Measurements from ENCODE around the gene IL37. TPM values are rescaled to one million over a fixed set of nuclear protein-coding genes. Genes with fewer than 3 reads are reported as not detected.
"Not testable (repeated sequence)": the region's sequence is repeated elsewhere in the genome, so short reads cannot be mapped to it uniquely, and the experiment has no call there.

The IL37 gene
- total RNA-seq, 1 experiment from 2014 or later: not detected

DNA sequence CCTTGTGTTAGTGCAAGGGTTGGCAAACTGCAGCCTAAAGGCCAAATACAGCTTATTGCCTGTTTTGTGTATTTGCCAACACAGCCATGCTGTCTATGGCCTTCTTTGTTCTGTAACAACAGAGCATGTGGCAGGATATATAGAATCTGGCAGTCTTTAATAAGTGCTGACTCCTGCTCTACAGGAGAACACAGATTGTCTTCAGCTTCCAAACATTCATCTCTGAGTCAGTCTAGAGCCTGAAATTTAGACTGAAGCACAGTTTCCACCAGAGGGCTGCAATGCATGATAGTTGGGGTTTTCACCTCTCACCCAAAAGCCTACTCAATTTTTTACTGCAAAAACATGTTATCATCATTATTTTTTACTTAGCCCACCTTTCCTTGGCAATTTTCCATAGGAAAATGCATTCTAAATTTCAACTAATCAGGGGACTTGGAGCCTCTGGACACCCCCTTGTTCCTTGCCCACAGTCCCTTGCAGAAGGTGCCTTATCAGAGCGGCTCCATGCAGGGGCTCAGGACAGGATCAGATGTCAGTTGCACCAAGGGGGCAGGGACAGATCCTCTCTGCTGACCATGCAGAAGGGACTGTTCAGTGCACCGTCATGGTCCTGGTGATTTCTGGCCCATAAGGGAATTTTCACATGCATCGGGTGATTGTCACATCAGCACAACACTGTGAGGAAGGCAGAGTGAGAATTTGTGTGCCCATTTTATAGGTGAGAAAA lies 12.4 kb downstream of the IL37 start:
- DNase-seq (ENCODE audit: low spot score): no peak

DNA sequence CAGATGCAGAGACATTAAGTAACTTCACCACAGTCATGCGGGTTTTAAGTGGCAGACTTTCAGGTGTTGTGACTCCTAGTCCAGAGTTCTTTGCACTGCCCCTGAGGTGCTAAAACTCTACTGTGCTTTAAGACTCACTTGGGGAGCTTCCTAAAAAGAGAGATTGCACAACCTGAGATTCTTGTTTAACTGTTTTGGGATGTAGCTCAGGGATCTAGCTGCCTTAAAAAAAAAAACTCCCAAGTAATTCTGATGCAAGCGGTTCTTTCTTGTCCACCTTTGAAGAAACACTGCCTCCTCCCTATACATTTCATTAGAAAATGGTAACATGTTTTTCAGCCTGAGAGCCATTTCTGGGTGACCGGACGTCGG lies 13.0 kb downstream of the IL37 start:
- no peak for DNase-seq (ENCODE audit: low spot score)

DNA sequence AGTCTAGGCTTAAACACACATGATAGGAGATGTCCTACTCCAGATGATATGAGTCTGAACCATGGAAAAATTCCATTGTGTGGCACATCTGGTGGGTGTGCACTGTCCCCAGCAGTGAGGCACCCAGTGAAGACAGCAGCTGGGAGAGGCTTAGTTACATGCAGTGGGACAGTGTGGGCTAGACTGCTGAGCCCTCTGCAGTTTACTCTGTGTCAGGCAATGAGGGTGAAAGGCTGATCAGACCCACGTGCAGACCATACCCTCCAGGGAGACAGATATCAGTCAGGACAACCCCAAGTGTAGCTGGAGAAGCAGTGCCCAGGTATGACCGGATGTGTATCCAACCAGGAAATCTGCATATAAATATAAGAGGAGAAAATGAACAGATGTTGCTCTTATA lies 13.4 kb downstream of the IL37 start:
- no peak for DNase-seq (ENCODE audit: low spot score)

DNA sequence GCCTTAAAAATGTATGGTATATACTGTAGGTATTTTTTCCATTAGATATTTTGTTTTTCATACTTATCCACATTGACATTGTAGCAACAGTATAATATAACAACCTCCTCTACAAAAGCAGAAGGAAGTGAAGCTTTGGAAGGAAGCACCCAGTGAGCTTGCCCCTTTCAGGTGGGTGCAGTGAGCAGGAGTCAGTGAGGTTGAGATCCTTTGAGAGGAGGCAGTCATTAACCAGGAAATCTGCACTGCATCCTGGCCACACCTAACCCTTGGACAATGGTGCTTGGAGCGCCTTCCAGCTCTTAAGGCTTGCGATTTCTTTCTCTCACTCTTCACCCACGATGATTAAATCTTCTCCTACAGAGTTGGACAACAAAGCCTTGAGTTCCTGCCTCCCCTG lies 13.9 kb downstream of the IL37 start:
- DNase-seq (ENCODE audit: low spot score): peak; percentile 70

DNA sequence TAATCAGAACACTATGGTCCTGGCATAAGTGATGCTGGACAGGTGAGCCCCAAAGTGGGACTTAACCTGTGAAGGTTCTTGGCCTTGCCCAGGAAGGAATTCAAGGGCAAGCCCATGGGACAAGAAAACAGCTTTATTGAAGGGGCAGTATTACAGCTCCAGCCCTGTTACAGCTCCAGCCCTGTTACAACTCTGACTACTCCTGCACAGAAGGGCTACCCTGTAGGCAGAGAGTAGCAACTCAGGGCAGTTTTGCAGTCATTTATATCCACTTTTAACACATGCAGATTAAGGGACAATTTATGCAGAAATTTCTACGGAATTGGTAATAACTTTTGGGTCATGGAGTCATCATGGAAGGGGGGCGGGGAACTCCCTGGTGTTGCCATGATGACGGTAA lies 15.7 kb downstream of the IL37 start:
- no peak for DNase-seq (ENCODE audit: low spot score)

DNA sequence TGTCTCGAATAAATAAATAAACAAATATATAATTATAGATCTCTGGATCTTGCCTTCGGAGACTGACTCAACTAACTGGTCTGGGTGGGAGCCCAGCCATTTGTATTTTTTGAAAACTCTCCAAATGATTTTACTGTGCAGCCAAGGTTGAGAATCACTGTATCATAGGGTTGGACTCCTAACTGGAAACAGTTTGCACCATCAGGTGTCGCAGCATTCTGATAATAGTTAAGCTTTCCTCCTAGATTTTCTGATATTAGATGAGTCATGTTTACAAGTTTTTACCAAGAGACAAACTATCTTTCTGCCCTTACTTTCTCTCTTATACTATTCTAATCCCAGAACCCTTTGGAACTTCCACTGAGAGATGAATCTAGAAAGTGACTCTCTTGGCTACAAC lies 16.8 kb downstream of the IL37 start:
- no peak for DNase-seq (ENCODE audit: low spot score)

DNA sequence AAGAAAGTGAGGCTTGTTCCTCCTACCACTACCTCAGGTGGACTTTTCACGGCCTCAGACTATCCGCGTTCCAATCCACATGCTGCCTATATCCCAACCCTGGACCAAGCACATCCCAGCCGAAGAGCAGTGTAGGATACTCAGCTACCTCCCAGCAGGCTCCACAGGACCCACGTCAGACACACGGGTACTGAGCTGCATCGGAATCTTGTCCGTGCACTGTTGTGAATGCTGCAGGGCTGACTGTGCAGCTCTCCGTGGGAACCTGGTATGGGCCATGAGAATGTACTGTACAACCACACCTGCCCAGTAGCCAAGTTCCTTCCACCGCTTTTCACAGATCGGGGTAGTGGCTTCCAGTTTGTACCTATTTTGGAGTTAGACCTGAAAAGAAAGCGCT lies 22.3 kb downstream of the IL37 start:
- no peak for DNase-seq (ENCODE audit: low spot score)

DNA sequence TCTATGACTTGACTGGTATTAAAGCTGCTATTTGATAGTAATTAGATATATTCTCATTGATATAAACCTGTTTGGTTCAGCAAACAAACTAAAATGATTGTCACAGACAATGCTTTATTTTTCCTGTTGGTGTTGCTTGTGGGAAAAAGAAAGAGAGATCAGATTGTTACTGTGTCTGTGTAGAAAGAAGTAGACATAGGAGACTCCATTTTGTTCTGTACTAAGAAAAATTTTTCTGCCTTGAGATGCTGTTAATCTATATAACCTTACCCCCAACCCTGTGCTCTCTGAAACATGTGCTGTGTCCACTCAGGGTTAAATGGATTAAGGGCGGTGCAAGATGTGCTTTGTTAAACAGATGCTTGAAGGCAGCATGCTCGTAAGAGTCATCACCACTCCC lies 23.2 kb downstream of the IL37 start:
- DNase-seq (ENCODE audit: low spot score): not testable (repeated sequence)

DNA sequence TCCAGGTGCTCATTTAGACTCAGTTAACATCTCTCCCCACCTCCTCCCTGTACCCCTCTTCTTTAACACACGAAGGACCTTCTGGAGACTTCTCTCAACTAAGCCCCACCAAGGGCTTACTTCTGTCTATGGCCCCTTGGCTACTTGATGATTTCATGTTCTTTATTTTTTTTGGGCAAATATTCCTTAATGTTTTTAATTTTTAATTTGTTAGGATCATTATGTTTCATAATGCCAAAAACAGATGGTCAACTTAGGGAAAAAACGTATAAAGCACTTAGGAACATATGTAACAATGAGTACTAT lies 25.9 kb downstream of the IL37 start:
- DNase-seq (ENCODE audit: low spot score): no peak

DNA sequence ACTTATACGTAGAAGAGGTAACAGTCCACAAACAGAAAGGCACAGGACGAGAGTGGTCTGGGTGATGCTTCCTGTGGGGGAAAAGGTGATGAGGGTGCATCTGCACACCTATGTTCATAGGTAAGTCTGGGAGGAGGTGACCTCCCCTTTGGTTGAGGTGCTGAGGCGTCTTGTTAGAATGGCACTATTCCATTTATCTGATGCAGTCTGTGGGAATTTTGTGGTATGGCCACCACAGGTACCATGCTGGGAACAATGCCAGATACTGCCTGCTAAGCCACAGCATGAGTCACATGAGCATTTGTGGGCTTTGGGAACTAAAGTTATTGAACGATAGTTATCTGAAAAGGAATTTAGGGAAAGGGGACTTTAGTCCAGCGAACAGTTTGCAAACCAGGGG lies 27.9 kb downstream of the IL37 start:
- peak; percentile 60 for DNase-seq (ENCODE audit: low spot score)

DNA sequence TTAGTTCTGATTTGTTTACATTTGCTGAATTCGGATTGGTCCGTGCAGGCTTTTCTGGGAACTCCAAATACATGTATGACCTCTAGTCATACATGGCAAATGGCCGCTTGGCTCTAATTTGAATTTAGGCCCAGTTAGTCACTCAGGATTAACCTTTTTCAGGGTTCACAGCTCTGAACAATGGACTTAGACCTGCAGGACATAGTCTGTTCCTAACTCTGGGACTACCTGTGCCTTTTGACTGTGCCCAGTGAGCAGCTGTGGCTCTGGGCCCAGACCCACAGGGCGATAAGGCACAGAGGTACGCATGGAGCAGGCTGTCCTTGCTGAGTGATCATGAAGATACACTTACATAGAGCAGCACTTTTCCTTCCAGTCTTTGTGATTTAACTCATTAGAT lies 28.5 kb downstream of the IL37 start:
- no peak for DNase-seq (ENCODE audit: low spot score)

DNA sequence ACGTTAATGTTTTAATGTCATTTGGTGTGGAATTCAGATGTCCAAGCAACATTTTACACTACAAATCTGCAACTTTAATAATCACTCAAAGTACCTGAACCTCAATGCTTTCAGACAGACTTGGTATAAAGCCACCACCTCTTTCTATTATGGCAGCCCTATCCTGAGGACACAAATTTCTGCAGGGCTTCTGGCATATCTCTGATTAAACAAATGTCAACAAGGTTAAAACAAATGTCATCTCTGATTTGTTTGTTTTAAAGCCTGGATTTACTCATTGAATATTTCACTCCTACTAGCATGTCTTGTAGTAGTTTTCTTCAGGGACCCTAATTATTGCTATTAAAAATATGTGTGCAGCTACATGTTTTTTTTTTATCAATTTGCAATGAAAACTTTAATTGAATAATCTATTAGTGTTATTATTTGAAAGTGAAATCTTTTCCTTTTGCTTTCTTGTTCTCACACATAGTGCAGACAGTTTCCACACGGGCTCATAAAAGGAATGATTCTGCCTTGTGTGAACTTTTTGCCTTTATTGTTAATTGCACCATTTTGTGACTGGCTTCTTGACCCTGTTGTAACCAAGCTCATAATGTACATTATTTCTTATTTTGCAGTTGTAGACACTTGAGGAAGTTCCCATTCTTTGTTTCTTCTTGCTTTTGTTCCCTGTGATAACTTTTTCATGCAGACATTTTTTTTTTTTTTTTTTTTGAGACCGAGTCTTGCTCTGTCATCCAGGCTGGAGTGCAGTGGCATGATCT lies 30.1 kb downstream of the IL37 start:
- no peak for DNase-seq (ENCODE audit: low spot score)

DNA sequence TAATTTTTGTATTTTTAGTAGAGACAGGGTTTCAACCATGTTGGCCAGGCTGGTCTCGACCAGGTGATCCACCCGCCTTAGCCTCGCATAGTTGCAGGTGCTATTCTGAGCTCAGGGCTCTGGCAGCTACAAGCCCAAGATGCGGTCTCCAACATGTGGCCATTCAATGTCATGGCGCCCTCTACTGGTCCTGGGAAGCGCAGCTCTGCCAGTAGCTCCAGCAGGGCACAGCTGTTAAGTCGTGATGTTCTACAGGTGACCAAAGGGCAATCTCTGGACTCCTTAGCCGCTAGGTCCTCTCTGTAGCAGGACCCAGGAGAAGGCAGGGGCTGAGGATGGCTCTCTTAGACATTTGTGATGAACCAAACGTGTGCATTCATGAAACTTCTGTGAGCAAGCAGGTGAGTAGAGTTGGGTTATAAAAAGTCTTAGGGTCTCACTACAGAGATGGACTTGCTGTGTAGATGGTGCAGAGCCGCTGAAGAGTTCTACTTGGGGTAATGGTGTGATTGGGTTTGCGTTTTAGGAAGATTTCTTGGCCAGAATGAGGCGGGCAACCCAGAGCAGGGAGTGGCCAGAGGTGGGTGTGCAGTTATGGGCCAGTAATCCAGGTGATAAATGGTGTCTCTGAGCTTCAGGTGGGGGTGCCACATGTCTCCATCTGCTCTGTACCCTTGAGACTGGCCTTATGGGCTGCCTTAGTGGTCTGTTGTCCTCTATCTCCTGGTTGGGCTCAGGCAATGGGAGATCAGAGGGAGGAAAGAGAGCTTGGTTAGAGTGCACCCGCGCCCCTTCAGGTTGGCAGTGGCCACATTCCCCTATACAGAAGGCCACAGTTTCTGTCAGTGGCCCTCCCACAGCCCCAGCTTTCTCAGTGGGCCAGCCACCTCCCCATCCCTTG lies 31.0 kb downstream of the IL37 start:
- DNase-seq (ENCODE audit: low spot score): peak; percentile 91

DNA sequence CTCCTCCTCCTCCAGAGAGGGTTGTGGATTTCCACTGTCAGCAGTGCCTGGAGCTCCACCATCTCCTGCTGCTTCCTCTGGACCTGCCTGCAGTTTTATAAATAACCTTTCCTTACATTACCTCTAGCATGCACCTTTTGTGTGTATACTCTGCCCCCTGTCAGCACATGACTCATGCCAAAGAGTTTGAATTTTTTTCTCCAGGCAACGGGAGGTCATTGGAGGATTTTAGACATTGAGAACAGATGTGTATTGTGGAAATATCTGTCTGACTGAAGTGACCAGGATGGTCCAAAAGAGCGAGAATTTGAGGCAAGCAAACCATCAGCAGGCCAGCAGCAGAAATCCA lies 31.7 kb downstream of the IL37 start:
- peak; percentile 35 for DNase-seq (ENCODE audit: low spot score)

DNA sequence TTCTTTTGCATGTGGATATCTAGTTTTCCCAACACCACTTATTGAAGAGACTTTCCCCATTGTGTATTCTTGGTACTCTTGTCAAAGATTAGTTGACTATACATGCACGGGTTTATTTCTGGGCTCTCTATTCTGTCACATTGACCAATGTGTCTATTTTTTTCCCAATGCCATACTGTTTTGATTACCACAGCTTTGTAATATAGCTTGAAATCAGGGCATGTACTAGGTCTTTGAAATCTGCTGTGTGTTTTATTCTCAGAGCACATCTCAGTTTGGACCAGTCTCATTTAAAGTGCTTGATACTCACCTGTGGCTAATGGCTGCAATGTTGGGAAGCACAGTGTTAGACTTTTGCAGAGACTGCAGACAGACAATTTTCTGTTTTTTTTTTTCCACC lies 34.0 kb downstream of the IL37 start:
- no peak for DNase-seq (ENCODE audit: low spot score)

DNA sequence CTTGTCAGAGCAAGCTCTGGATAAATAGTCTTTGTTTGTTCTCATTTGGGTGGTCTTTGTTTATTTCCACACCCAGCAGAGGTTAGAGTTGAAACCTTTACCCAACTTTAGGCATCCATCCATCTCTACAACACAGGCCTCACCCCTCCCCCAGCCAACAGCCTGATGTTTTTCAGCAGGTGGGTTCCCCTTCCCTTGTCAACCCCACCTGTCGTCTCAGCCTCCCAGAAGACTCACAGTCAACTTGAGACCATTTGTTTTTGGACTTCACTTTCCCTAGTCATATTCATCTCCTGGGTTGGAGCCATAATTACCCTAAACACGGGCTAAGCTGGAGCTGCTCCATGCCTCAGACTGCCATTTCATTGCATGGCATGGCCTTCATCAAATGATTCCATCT lies 35.1 kb downstream of the IL37 start:
- DNase-seq (ENCODE audit: low spot score): no peak

DNA sequence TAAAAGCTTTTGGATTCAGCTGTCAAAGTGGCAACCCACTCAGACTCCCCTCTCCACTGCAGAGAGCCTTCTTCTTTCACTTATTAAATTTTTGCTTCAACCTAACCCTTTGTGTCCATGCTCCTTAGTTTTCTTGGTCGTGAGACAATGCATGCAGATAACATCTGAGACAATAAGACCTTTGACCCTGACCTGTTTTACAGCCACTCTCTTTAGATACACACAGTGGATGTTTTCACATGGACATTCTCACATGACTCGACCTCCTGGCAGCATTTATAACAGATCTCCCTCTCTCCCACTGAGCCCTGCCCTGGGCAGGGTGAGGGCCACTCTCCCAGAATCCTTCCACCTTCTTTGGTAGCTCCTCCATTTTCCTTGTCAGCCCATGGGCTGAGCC lies 36.4 kb downstream of the IL37 start:
- DNase-seq (ENCODE audit: low spot score): no peak

DNA sequence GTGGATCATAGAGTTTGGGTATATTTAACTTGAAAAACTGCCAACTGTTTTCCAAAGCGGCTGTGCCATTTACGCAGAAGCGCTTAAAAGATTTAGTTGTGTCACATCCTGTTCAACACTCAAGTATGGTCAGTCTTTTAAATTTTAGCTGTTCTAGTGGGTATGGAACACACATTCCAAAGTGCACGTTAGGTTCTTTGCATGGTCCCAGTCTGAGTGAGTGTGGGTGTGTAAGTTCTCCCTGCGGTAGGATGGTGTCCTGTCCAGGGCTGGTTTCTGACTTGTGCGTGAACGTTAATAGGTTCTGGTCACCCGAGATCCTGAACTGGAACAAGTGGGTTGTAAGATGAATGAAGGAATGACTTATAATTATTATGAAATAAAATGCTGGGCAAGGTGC lies 38.5 kb downstream of the IL37 start:
- no peak for DNase-seq (ENCODE audit: low spot score)

DNA sequence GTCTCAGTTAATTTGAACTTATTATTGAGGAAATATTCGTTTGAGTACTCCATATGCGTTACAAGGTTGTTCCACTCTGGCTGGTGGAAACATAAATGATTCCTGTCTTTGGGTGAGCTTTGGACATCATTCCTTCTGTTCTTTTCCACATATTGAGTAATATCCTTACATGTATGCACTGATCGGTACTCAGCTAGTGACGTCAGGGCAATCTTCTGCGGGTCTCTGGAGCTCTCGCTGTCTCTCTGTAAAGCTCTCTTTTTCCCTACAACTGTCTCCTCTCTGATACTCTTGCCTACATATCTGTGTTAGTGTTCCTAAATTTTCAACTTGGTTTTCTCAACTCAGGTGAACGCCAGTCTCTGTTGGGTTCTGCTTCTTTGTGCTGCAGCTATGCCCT lies 43.4 kb downstream of the IL37 start:
- no peak for DNase-seq (ENCODE audit: low spot score)

DNA sequence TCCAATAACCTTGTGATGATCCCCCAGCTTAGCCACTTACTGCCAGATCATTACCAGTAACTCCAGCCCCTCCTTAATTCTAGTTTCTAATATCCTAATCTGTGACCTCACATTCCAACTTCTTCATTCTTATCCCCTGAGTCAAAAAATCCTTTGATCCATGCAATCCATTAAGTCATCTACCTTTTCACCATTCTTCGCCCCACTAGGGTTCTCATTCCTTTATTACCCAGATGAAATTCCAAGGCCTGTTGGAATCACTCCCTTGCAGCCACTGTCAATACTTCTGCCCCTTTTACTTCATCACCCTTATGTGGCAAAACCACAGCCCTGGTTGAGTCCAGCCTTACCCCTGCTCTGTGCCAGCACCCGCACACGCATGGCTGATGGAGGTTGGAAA lies 46.5 kb downstream of the IL37 start:
- DNase-seq (ENCODE audit: low spot score): no peak

DNA sequence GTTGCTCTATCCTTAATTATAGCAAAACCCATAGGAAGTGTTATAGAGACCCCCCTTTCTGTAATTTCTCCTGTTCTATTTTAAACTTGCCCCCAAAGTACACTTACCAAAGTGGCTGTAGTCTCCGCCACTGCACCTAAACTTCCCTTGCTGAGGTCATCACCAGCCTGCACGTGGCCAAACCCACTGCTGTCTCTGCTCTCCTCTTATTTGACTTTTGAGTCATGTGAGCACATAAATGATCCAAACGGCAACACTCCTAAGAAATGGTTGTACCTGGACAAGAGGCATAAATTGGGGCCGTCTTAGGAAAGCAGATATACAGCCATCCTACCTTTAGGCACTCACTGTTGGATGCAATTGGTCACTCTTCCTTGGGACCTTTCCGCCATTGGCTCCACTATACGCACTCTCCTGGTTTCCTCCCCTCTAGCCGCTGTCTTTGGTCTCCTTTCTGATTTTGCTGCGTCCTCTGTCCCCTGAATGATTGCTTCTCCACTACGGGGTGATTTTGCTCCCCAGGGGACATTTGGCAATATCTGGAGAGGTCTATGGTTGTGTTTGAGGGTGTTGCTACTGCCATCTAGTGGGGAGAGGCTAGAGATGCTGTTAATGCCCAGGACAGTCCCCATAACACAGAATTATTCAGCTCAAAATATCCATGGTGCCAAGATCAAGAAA lies 47.6 kb downstream of the IL37 start:
- DNase-seq (ENCODE audit: low spot score): peak; percentile 79

Data from HT-29 (cell line).